OCI-LY3 (cell line): Measurements from ENCODE around the gene EIF4A3.

Source experiments
- CTCF ChIP-seq: fragments of 200-600, 300-600 bp; sonication (generic); IDR thresholded peaks from 2 replicates; pipeline ENCODE4 v1.5.1; 2014; ENCODE audit warnings: antibody characterized with exemption, low read length, low read depth
- EZH2phosphoT487 ChIP-seq: fragments of 200-600 bp; shearing (Covaris generic); IDR thresholded peaks from 2 replicates; pipeline ENCODE4 v1.6.1; 2018; ENCODE audit warnings: antibody characterized with exemption, mixed run types, low read depth

DNA sequence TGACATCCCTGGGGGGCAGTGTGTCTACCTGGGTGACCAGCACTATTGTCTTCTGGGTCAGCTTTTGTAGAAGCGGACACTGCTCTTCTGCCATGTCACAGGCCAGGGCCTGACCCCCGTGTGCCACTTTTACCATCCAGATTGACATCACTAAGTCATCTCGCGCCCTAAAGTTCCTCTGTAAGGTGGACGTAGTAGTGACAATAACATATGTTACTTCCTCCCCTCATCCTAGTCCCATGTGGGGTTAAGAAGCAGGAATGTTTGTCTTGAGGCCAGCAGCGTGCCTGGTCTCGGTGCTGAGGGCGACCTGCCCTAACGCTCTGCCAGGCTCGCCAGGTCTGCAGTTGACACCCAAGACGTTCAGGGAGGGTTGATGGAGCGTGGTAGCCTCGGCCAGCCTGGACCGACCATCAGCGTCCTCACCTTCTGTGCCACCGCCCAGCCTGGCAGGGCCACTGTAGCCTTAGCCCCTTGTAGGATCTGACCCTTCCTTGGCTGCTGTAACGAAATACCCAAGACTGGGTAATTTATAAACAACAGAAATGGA, 24.8 kb downstream of the EIF4A3 start:
- no peak for TF ChIP-seq CTCF
- TF ChIP-seq EZH2phosphoT487, result no peak
